NB4 (cell line): ENCODE data around the gene NFATC4.

Experiments
- DNase-seq: peaks from one replicate; pipeline ENCODE4 v3.0.0; 2010; ENCODE audit warnings: low read depth
- H3K4me3 ChIP-seq: one replicate; pipeline ENCODE4 v1.5.1; 2011; ENCODE audit warnings: mild to moderate bottlenecking, low read depth, low read length, moderate library complexity
- MYC ChIP-seq: IDR thresholded peaks from 2 replicates; pipeline ENCODE4 v1.6.1; 2011; ENCODE audit warnings: low read depth, low read length
- POLR2A ChIP-seq: IDR thresholded peaks from 2 replicates; pipeline ENCODE4 v1.6.1; 2011; ENCODE audit warnings: mild to moderate bottlenecking; ENCODE audit not compliant: insufficient read length; ENCODE audit errors: extremely low read depth
- TF ChIP-seq, protein P1 (sequence below): IDR thresholded peaks from one replicate; pipeline ENCODE4 v1.5.1; 2012; ENCODE audit warnings: low read depth, low read length
- TF ChIP-seq, protein P2 (sequence below): IDR thresholded peaks from 2 replicates; pipeline ENCODE4 v1.6.1; 2011; ENCODE audit warnings: low read depth, low read length

The NFATC4 gene

DNA sequence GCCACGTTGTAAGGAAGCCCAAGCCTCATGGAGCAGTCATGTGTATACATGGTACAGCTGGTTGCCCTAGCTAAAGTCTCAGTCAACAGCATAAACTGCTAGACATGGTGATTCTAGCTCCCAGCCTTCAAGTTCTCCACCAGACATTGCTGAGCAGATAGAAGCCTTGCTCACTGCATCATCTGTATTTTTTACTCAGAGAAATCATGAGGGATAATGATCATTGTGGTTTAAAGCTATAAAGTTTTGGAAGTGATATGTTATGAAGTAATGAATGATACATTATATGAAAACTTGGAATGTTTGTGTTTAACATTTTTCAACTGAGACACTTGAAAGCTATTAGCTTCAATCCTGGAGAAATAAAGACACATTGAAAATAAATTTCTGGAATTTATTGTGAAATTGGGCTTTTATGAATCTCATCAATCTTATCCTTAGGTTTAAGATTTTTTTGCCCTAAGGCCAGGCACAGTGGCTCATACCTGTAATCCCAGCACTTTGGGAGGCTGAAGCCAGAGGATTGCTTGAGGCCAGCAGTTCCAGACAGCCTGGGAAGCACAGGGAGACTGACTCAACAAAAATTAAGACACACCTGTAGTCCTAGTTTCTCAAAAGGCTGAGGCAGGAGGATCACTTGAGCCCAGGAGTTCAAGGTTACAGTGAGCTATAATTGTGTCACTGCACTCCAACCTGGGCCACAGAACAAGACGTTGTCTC is 5.6 kb upstream of the NFATC4 start:
- TF ChIP-seq MYC (no peak), POLR2A (no peak)
- TF ChIP-seq, protein P1, sequence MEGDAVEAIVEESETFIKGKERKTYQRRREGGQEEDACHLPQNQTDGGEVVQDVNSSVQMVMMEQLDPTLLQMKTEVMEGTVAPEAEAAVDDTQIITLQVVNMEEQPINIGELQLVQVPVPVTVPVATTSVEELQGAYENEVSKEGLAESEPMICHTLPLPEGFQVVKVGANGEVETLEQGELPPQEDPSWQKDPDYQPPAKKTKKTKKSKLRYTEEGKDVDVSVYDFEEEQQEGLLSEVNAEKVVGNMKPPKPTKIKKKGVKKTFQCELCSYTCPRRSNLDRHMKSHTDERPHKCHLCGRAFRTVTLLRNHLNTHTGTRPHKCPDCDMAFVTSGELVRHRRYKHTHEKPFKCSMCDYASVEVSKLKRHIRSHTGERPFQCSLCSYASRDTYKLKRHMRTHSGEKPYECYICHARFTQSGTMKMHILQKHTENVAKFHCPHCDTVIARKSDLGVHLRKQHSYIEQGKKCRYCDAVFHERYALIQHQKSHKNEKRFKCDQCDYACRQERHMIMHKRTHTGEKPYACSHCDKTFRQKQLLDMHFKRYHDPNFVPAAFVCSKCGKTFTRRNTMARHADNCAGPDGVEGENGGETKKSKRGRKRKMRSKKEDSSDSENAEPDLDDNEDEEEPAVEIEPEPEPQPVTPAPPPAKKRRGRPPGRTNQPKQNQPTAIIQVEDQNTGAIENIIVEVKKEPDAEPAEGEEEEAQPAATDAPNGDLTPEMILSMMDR: no peak
- TF ChIP-seq, protein P2, sequence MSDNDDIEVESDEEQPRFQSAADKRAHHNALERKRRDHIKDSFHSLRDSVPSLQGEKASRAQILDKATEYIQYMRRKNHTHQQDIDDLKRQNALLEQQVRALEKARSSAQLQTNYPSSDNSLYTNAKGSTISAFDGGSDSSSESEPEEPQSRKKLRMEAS: no peak
- no peak for DNase-seq
- no peak overlapping the region for H3K4me3 ChIP-seq

DNA sequence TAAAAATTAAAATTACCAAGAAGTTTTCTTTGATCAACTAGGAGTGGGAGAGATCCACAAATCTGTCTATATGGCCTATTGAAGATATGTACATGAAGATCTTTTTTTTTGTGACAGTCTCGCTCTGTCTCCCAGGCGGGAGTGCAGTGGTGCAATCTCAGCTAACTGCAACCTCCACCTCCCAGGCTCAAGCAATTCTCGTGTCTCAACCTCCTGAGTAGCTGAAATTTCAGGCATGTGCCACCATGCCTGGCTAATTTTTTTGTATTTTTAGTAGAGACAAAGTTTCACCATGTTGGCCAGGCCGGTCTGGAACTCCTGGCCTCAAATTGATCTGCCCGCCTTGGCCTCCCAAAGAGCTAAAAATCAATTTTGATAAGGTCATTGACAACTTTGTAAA is 4.6 kb upstream of the NFATC4 start:
- no peak overlapping the region for H3K4me3 ChIP-seq
- no peak for DNase-seq
- TF ChIP-seq POLR2A (no peak), MYC (no peak)
- TF ChIP-seq, protein P2: no peak

DNA sequence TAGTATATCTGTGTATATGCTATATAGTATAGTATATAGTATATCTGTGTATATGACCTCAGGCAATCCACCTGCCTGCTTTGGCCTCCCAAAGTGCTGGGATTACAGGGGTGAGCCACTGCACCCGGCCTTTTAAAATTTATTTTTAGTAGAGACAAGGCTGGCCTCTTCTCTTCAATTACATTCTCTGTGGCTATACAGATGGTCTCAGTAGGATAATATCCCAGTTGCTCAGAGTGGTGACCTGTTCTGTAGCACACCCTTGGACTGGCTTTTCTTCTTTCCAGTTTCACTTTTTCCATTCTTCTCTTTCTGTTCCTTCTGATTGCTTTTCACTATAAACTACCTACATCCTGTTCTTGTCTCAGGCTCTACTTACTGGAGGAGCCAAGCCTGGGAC is 3.1 kb upstream of the NFATC4 start:
- TF ChIP-seq, protein P1: no peak
- no peak for TF ChIP-seq MYC
- no peak for TF ChIP-seq POLR2A
- TF ChIP-seq, protein P2: no peak
- H3K4me3 ChIP-seq: no peak overlapping the region
- no peak for DNase-seq

DNA sequence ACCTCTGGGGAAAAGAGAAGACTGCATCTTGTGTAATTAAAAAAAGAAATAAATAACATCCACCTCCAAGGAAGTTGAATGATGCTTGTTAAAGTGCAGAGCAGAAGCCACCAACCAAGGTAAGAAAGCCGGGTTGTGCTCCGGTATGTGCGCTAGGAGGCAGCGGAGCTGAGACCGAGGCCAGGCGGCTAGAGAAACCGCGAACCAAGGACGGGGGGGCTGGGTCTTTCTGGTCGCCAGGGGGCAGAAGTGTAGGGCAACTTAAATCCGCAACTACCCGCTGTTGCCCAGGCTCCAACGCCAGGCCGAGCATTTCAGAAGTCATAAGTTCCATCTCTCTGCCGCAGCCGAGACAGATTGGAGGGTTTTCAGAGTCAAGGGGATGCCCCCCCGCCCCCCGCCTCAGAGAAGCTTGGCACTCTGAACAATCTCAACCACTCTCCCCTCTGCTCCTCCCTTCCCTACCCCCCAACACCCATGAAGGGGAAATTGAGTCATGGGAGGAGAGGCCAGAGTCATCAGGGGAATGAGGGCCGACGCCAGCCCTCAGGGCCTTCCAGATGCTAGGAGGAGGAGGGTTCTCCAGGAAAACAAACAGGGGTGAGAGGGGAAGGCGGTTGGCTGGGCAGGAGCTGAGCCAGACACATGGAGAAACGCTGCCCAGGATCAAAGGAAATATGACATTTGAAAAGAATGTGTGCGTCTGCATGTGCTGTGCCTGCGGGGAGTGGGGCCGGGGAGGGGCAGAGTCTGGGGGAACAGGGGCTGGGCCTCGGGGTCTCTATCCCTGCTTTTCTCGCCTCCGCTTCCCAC is 2.2 kb upstream of the NFATC4 start:
- peak overlapping the region; percentile 34 for H3K4me3 ChIP-seq
- peak; percentile 94 for DNase-seq
- TF ChIP-seq, protein P2: no peak
- TF ChIP-seq POLR2A: no peak
- TF ChIP-seq, protein P1: peak; percentile 87
- TF ChIP-seq MYC: peak; percentile 44; the same call in 1 of the 2 replicates

DNA sequence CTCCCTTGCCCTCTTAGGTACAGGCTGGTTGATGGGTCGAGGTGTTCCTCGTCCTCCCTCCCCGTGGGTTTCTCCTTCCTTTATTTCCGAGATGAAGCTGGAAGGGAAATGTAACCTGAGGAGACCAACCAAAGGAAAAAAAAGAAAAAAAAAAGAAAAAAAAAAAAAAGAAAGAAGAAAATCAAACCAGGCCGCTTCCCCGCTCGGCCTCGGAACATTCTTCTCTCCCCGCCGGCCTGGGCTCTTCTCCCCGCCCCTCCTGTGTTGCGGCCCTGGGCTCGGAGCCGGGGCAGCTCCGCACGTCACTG is 1.6 kb upstream of the NFATC4 start:
- no peak for DNase-seq
- peak overlapping the region; percentile 34 for H3K4me3 ChIP-seq
- TF ChIP-seq, protein P1: no peak
- TF ChIP-seq POLR2A (no peak), MYC (no peak)
- TF ChIP-seq, protein P2: no peak
